ENCODE measurements around the gene AASS. TPM values are rescaled to one million over a fixed set of nuclear protein-coding genes. Genes with fewer than 3 reads are reported as not detected.

AASS gene
- 2.7 TPM for polyA plus RNA-seq (2012; ENCODE audit: insufficient read length, low read depth)

DNA sequence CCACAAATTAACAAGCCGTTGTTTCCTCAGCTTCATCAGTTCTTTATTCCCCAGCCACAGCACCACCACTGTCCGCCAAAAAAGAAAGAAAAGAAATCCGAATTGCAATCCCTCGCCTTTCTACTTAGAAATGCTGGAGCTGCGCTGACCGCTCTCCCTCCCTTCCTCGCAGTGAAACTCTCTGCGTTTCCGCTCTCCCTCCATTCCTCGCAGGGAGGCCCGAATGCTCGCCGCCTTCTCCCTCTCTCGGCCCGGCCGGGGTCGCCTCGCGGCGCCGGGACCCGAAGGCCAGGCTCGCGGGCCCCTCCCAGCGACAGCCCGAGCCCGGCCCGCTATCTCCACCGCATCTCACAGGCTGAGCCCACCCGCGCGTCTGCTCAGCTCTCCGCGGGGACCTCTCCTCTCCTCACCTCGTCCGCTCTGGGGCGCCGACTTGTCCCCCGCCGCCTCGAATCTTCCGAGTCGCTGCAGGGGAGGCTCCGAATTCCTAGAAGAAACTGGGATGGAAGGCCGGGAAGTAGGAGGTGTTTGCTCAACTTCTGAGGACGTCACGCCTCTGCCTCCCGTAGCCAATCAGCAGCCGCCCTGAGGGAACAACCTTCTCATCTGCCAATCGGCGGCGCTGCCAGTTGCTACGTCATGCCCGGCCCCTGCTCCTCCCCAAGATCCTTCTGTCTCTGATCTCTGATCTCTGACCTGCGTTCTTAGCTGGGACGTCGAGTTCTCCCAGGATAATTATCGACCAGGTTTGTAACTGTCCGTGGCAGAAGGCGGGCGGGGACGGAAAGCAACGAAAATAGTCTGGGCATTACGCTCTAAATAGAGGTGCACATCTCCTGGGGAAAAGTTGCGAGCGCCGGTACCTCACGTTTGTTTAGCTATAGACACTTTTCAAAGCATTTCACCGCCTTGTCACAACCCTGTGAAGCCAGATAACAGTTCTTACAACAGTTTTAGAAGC lies at the start of gene AASS:
TSS of gene AASS (minus strand) at position 499 of the 961 bp plus-strand sequence. CDS start 10,523 bp downstream, outside the sequence.
- TF ChIP-seq TAF1 (IDR thresholded peaks at IDR 0.05; ENCODE audit: borderline replicate concordance, insufficient read depth, low read length): no peak

DNA sequence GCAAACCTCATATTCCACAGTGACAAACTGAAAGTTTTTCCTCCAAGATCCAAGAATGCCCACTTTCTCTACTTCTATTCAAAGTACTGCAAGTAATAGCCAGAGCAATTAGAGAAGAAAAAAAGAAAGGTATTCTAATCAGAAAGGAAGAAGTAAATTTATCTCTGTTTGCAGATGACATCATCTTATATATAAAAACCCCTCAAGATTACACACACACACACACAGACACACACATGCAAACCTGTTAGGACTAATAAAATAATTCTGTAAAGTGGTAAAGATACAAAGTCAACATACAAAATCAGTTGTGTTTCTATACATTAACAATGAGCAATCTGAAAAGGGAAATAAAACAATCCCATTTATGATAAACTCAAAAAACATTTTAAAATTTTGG lies 44.7 kb upstream of the AASS start:
- no peak for TF ChIP-seq FOXP2 (optimal IDR thresholded peaks at IDR 0.05; ENCODE audit: borderline replicate concordance, extremely low read depth, extremely low read length, insufficient read depth)
- no peak for TF ChIP-seq SIN3A (IDR thresholded peaks at IDR 0.05; ENCODE audit: borderline replicate concordance, insufficient read depth, low read length)
- no peak for TF ChIP-seq TAF1 (IDR thresholded peaks at IDR 0.05; ENCODE audit: borderline replicate concordance, insufficient read depth, low read length)
- no peak for TF ChIP-seq POLR2AphosphoS5 (IDR thresholded peaks at IDR 0.05; ENCODE audit: low read depth, low read length)
- TF ChIP-seq, protein P1, sequence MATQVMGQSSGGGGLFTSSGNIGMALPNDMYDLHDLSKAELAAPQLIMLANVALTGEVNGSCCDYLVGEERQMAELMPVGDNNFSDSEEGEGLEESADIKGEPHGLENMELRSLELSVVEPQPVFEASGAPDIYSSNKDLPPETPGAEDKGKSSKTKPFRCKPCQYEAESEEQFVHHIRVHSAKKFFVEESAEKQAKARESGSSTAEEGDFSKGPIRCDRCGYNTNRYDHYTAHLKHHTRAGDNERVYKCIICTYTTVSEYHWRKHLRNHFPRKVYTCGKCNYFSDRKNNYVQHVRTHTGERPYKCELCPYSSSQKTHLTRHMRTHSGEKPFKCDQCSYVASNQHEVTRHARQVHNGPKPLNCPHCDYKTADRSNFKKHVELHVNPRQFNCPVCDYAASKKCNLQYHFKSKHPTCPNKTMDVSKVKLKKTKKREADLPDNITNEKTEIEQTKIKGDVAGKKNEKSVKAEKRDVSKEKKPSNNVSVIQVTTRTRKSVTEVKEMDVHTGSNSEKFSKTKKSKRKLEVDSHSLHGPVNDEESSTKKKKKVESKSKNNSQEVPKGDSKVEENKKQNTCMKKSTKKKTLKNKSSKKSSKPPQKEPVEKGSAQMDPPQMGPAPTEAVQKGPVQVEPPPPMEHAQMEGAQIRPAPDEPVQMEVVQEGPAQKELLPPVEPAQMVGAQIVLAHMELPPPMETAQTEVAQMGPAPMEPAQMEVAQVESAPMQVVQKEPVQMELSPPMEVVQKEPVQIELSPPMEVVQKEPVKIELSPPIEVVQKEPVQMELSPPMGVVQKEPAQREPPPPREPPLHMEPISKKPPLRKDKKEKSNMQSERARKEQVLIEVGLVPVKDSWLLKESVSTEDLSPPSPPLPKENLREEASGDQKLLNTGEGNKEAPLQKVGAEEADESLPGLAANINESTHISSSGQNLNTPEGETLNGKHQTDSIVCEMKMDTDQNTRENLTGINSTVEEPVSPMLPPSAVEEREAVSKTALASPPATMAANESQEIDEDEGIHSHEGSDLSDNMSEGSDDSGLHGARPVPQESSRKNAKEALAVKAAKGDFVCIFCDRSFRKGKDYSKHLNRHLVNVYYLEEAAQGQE (IDR thresholded peaks at IDR 0.05; ENCODE audit: insufficient read depth in 1 of 2, low read depth in 2 of 2, low read length in 2 of 2): no peak

- TF ChIP-seq POLR2AphosphoS5 (IDR thresholded peaks at IDR 0.05; ENCODE audit: low read depth, low read length) (no peak), SIN3A (IDR thresholded peaks at IDR 0.05; ENCODE audit: borderline replicate concordance, insufficient read depth, low read length) (no peak), FOXP2 (optimal IDR thresholded peaks at IDR 0.05; ENCODE audit: borderline replicate concordance, extremely low read depth, extremely low read length, insufficient read depth) (no peak), TAF1 (IDR thresholded peaks at IDR 0.05; ENCODE audit: borderline replicate concordance, insufficient read depth, low read length) (no peak)
- TF ChIP-seq, protein P1 (IDR thresholded peaks at IDR 0.05; ENCODE audit: insufficient read depth in 1 of 2, low read depth in 2 of 2, low read length in 2 of 2): no peak
These were observed 39.1 kb upstream of the AASS start for GRCh38 chr7:122183106-122183505.

GRCh38 chr7:122182081-122182480 lies 38.0 kb upstream of the AASS start:
- TF ChIP-seq POLR2AphosphoS5 (IDR thresholded peaks at IDR 0.05; ENCODE audit: low read depth, low read length) (no peak), SIN3A (IDR thresholded peaks at IDR 0.05; ENCODE audit: borderline replicate concordance, insufficient read depth, low read length) (no peak), FOXP2 (optimal IDR thresholded peaks at IDR 0.05; ENCODE audit: borderline replicate concordance, extremely low read depth, extremely low read length, insufficient read depth) (no peak), TAF1 (IDR thresholded peaks at IDR 0.05; ENCODE audit: borderline replicate concordance, insufficient read depth, low read length) (no peak)
- TF ChIP-seq, protein P1 (IDR thresholded peaks at IDR 0.05; ENCODE audit: insufficient read depth in 1 of 2, low read depth in 2 of 2, low read length in 2 of 2): no peak

- TF ChIP-seq TAF1 (IDR thresholded peaks at IDR 0.05; ENCODE audit: borderline replicate concordance, insufficient read depth, low read length): no peak
- TF ChIP-seq, protein P1 (IDR thresholded peaks at IDR 0.05; ENCODE audit: insufficient read depth in 1 of 2, low read depth in 2 of 2, low read length in 2 of 2): no peak
- no peak for TF ChIP-seq SIN3A (IDR thresholded peaks at IDR 0.05; ENCODE audit: borderline replicate concordance, insufficient read depth, low read length)
- no peak for TF ChIP-seq FOXP2 (optimal IDR thresholded peaks at IDR 0.05; ENCODE audit: borderline replicate concordance, extremely low read depth, extremely low read length, insufficient read depth)
- TF ChIP-seq POLR2AphosphoS5 (IDR thresholded peaks at IDR 0.05; ENCODE audit: low read depth, low read length): no peak
These were observed 22.7 kb upstream of the AASS start for GRCh38 chr7:122166740-122167139.
